GM23338 (cell line): ENCODE measurements around the gene INTS3. TPM values are rescaled to one million over a fixed set of nuclear protein-coding genes. Genes with fewer than 3 reads are reported as not detected.

Experiments
- ATAC-seq: fragments of 200-7000 bp; cut with Tn5 transposase; 3 replicates; pipeline ENCODE4 v1.9.1; 2020
- DNase-seq: peaks from one replicate; pipeline ENCODE4 v3.0.0-alpha.2; 2015; ENCODE audit warnings: low spot score
- H2AFZ ChIP-seq: fragments of 200-600 bp; sonication (generic); 2 replicates; pipeline ENCODE4 v1.8.0; 2016; ENCODE audit warnings: antibody characterized with exemption, mild to moderate bottlenecking, moderate library complexity
- H3F3A ChIP-seq: fragments of 200-600 bp; sonication (generic); replicated peaks from 2 replicates; pipeline ENCODE4 v1.8.0; 2017; ENCODE audit warnings: antibody characterized with exemption, mixed run types, low read depth
- H3K27ac ChIP-seq: fragments of 200-600 bp; sonication (generic); 2 replicates; pipeline ENCODE4 v1.6.1; 2016; ENCODE audit warnings: low read depth
- H3K27me3 ChIP-seq: fragments of 200-600 bp; sonication (generic); 2 replicates; pipeline ENCODE4 v1.8.0; 2016; ENCODE audit warnings: mild to moderate bottlenecking, mixed run types, moderate library complexity; ENCODE audit not compliant: insufficient read depth
- H3K36me3 ChIP-seq: fragments of 200-600 bp; sonication (generic); 2 replicates; pipeline ENCODE4 v1.8.0; 2016; ENCODE audit warnings: mild to moderate bottlenecking; ENCODE audit not compliant: insufficient read depth
- H3K4me1 ChIP-seq: fragments of 200-600 bp; sonication (generic); 2 replicates; pipeline ENCODE4 v1.8.0; 2016; ENCODE audit warnings: mild to moderate bottlenecking, moderate library complexity; ENCODE audit not compliant: insufficient read depth
- H3K4me2 ChIP-seq: fragments of 200-600 bp; sonication (generic); 2 replicates; pipeline ENCODE4 v1.7.1; 2017; ENCODE audit warnings: mixed run types
- H3K4me3 ChIP-seq: fragments of 200-600 bp; sonication (generic); 2 replicates; pipeline ENCODE4 v1.6.1; 2016; ENCODE audit warnings: mixed run types
- H3K79me2 ChIP-seq: fragments of 200-600 bp; sonication (generic); replicated peaks from 2 replicates; pipeline ENCODE4 v1.8.0; 2017; ENCODE audit warnings: mild to moderate bottlenecking; ENCODE audit not compliant: insufficient read depth
- H3K9me2 ChIP-seq: fragments of 200-600 bp; sonication (generic); 2 replicates; pipeline ENCODE4 v1.8.0; 2017; ENCODE audit not compliant: insufficient read depth
- H4K20me1 ChIP-seq: fragments of 200-600 bp; sonication (generic); replicated peaks from 2 replicates; pipeline ENCODE4 v1.8.0; 2017; ENCODE audit warnings: mild to moderate bottlenecking; ENCODE audit not compliant: insufficient read depth
- H3K27ac Mint-ChIP-seq: 2 replicates; pipeline ENCODE4 v1.8.0; 2020; ENCODE audit warnings: inconsistent platforms, mild to moderate bottlenecking, moderate library complexity, mixed read lengths
- H3K27me3 Mint-ChIP-seq: 3 replicates; pipeline ENCODE4 v1.8.0; 2022; ENCODE audit warnings: low read depth, mild to moderate bottlenecking, moderate library complexity, mixed read lengths, inconsistent platforms; ENCODE audit not compliant: insufficient read depth, poor library complexity
- H3K36me3 Mint-ChIP-seq: 3 replicates; pipeline ENCODE4 v1.8.0; 2021; ENCODE audit warnings: low read depth, mild to moderate bottlenecking, inconsistent platforms, moderate library complexity, mixed read lengths
- H3K4me1 Mint-ChIP-seq: 3 replicates; pipeline ENCODE4 v1.8.0; 2020; ENCODE audit warnings: mild to moderate bottlenecking, inconsistent platforms, mixed read lengths
- H3K4me3 Mint-ChIP-seq: 3 replicates; pipeline ENCODE4 v1.8.0; 2021; ENCODE audit warnings: moderate library complexity, mild to moderate bottlenecking, inconsistent platforms, mixed read lengths
- H3K9me3 Mint-ChIP-seq: 3 replicates; pipeline ENCODE4 v1.8.0; 2020; ENCODE audit warnings: moderate library complexity, mild to moderate bottlenecking, inconsistent platforms, mixed read lengths
- EZH2 ChIP-seq: fragments of 200-600 bp; sonication (generic); IDR thresholded peaks from one replicate; pipeline ENCODE4 v1.8.0; 2017; ENCODE audit warnings: antibody characterized with exemption, mild to moderate bottlenecking, low read depth; ENCODE audit not compliant: unreplicated experiment
- JUNB ChIP-seq: IDR thresholded peaks from one replicate; pipeline ENCODE4 v1.6.1; 2016; ENCODE audit warnings: antibody characterized with exemption; ENCODE audit not compliant: unreplicated experiment
- POLR2AphosphoS5 ChIP-seq: IDR thresholded peaks from 2 replicates; pipeline ENCODE4 v1.6.1; 2016; ENCODE audit warnings: antibody characterized with exemption, low read depth
- STAT1 ChIP-seq: IDR thresholded peaks from one replicate; pipeline ENCODE4 v1.6.1; 2016; ENCODE audit warnings: antibody characterized with exemption; ENCODE audit not compliant: unreplicated experiment
- ZNF114 ChIP-seq: fragments of 250-450 bp; sonication (Bioruptor Pico); IDR thresholded peaks from 2 replicates; pipeline ENCODE4 v1.5.0; 2020; ENCODE audit warnings: mild to moderate bottlenecking, moderate library complexity
- polyA plus RNA-seq: library from polyadenylated mRNA; unstranded; fragments of >200 nt; fragmentation: Nextera tagmentation; extraction: Ambion mirVana; gene quantifications from 2 replicates; pipeline ENCODE4 v1.2.1, GENCODE V29; 2016
- total RNA-seq: library from RNA; depleted of rRNA; stranded (reverse); fragments of >200 nt; shearing (Covaris generic); gene quantifications from 2 replicates; pipeline ENCODE4 v1.2.3, GENCODE V29; 2014
- TF ChIP-seq, protein P1 (sequence below): fragments of 250-450 bp; sonication (Bioruptor Pico); IDR thresholded peaks from 2 replicates; pipeline ENCODE4 v1.5.0; 2020; ENCODE audit warnings: mild to moderate bottlenecking, moderate library complexity
- TF ChIP-seq, protein P2 (sequence below), 2 experiments: fragments of 200-600 bp in 1 of 2; sonication (generic) in 1 of 2; conservative IDR thresholded peaks; 2 replicates each; pipeline versions ENCODE4 v1.5.1 to v1.6.1; 2016 to 2017; ENCODE audit warnings: antibody characterized with exemption in 2 of 2, low read depth in 2 of 2, mild to moderate bottlenecking in 2 of 2, moderate library complexity in 1 of 2

Gene INTS3
- total and polyA plus RNA-seq, 2 experiments from 2014 or later: 22.7 to 51.3 TPM

DNA sequence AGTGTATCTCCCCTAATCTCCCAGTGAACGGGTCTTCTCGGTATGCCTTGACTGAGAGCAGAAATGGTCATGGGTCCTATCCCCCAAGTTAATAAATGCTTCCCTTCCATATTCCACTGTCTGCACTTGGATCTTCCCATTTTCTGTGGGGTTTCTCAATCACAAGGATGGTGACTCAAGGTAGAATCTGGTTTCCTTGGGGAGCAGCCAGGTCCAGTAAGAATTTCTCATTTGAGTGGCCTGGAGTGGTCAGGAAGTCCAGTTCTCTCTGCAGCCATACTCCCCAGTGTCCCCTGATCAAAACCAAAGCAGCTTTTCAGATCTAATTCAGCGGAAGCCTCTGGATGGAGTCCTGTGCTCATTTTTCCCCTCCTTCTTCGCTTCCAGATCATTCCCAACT, 32.6 kb downstream of the INTS3 start (continued):
- TF ChIP-seq, protein P1, sequence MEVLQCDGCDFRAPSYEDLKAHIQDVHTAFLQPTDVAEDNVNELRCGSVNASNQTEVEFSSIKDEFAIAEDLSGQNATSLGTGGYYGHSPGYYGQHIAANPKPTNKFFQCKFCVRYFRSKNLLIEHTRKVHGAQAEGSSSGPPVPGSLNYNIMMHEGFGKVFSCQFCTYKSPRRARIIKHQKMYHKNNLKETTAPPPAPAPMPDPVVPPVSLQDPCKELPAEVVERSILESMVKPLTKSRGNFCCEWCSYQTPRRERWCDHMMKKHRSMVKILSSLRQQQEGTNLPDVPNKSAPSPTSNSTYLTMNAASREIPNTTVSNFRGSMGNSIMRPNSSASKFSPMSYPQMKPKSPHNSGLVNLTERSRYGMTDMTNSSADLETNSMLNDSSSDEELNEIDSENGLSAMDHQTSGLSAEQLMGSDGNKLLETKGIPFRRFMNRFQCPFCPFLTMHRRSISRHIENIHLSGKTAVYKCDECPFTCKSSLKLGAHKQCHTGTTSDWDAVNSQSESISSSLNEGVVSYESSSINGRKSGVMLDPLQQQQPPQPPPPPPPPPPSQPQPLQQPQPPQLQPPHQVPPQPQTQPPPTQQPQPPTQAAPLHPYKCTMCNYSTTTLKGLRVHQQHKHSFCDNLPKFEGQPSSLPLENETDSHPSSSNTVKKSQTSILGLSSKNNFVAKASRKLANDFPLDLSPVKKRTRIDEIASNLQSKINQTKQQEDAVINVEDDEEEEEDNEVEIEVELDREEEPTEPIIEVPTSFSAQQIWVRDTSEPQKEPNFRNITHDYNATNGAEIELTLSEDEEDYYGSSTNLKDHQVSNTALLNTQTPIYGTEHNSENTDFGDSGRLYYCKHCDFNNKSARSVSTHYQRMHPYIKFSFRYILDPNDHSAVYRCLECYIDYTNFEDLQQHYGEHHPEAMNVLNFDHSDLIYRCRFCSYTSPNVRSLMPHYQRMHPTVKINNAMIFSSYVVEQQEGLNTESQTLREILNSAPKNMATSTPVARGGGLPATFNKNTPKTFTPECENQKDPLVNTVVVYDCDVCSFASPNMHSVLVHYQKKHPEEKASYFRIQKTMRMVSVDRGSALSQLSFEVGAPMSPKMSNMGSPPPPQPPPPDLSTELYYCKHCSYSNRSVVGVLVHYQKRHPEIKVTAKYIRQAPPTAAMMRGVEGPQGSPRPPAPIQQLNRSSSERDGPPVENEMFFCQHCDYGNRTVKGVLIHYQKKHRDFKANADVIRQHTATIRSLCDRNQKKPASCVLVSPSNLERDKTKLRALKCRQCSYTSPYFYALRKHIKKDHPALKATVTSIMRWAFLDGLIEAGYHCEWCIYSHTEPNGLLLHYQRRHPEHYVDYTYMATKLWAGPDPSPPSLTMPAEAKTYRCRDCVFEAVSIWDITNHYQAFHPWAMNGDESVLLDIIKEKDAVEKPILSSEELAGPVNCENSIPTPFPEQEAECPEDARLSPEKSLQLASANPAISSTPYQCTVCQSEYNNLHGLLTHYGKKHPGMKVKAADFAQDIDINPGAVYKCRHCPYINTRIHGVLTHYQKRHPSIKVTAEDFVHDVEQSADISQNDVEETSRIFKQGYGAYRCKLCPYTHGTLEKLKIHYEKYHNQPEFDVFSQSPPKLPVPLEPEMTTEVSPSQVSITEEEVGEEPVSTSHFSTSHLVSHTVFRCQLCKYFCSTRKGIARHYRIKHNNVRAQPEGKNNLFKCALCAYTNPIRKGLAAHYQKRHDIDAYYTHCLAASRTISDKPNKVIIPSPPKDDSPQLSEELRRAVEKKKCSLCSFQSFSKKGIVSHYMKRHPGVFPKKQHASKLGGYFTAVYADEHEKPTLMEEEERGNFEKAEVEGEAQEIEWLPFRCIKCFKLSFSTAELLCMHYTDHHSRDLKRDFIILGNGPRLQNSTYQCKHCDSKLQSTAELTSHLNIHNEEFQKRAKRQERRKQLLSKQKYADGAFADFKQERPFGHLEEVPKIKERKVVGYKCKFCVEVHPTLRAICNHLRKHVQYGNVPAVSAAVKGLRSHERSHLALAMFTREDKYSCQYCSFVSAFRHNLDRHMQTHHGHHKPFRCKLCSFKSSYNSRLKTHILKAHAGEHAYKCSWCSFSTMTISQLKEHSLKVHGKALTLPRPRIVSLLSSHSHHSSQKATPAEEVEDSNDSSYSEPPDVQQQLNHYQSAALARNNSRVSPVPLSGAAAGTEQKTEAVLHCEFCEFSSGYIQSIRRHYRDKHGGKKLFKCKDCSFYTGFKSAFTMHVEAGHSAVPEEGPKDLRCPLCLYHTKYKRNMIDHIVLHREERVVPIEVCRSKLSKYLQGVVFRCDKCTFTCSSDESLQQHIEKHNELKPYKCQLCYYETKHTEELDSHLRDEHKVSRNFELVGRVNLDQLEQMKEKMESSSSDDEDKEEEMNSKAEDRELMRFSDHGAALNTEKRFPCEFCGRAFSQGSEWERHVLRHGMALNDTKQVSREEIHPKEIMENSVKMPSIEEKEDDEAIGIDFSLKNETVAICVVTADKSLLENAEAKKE (CRISPR knock-in tag): no peak
- TF ChIP-seq EZH2 (no peak), POLR2AphosphoS5 (no peak), STAT1 (no peak), ZNF114 (CRISPR knock-in tag) (no peak)
- TF ChIP-seq, protein P2, sequence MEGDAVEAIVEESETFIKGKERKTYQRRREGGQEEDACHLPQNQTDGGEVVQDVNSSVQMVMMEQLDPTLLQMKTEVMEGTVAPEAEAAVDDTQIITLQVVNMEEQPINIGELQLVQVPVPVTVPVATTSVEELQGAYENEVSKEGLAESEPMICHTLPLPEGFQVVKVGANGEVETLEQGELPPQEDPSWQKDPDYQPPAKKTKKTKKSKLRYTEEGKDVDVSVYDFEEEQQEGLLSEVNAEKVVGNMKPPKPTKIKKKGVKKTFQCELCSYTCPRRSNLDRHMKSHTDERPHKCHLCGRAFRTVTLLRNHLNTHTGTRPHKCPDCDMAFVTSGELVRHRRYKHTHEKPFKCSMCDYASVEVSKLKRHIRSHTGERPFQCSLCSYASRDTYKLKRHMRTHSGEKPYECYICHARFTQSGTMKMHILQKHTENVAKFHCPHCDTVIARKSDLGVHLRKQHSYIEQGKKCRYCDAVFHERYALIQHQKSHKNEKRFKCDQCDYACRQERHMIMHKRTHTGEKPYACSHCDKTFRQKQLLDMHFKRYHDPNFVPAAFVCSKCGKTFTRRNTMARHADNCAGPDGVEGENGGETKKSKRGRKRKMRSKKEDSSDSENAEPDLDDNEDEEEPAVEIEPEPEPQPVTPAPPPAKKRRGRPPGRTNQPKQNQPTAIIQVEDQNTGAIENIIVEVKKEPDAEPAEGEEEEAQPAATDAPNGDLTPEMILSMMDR (conservative IDR thresholded peaks at IDR 0.05; ENCODE audit: low read depth in 2 of 2): no peak

DNA sequence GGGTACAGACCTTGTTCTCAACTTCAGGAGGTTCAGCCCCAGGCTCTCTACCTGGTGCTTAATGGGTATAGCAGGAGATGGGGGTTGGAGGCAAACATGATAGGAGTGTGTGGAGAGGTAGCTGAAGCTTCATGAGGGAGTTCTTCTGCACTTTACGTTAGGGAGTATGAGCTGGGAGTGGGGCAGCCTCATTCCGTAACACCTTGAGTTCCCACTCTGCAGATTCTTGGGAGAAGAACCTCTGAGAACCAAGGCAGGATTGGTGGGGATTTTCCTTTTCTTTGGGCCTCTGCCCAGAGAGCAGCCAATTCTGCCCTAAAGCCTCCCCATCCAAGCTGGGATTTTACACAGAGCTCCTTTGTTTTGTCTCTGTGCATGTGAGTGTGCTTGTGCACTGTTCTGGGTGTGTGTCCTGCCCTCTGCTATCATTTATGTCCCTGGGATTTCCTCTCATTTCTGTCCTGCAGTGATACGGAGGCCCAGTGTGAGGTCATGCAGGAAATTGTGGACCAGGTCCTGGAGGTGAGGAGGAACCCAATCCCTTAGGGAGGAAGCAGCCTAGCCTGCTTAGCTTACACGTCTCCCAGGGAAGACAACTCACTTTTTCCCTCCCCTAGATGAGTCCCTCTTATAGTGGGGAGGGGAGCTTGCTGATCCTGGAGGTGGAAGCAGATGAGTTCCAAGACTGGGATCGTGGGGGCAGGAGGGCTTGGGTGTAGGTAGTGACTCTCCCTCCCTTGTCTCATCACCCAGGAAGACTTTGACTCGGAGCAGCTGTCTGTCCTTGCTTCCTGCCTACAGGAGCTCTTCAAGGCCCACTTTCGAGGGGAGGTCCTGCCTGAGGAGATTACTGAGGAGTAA, 35.7 kb downstream of the INTS3 start:
- H3K4me3 Mint-ChIP-seq: no peak overlapping the region
- no peak for ATAC-seq
- Histone ChIP-seq H3K4me3 (no peak overlapping the region), H3K79me2 (no peaks in the 10 kb centered on the region), H3K27ac (no peak overlapping the region), H3K4me2 (no peak overlapping the region), H3K36me3 (peaks cover 46% of the 10 kb centered on the region), H2AFZ (no peak overlapping the region), H3K9me2 (no peaks in the 10 kb centered on the region), H4K20me1 (peaks cover 3% of the 10 kb centered on the region), H3F3A (no peaks in the 10 kb centered on the region), H3K4me1 (no peaks in the 10 kb centered on the region), H3K27me3 (no peaks in the 10 kb centered on the region)
- DNase-seq: no peak
- H3K4me1 Mint-ChIP-seq: no peaks in the 10 kb centered on the region
- H3K9me3 Mint-ChIP-seq: no peaks in the 10 kb centered on the region
- no peak overlapping the region for H3K27ac Mint-ChIP-seq
- H3K36me3 Mint-ChIP-seq: peaks cover 95% of the 10 kb centered on the region
- peaks cover 8% of the 10 kb centered on the region for H3K27me3 Mint-ChIP-seq
- TF ChIP-seq, protein P1 (CRISPR knock-in tag): no peak
- no peak for TF ChIP-seq JUNB
